A549 (cell line): ENCODE measurements around the gene KCNK3. TPM values are rescaled to one million over a fixed set of nuclear protein-coding genes. Genes with fewer than 3 reads are reported as not detected.

Source experiments
- ATAC-seq, 2 experiments: fragments of 200-7000 bp in 1 of 2; fragments of >200 bp in 1 of 2; cut with Nextera tagmentation in 1 of 2; cut with Tn5 transposase in 1 of 2; 3 replicates each; pipeline versions ENCODE4 v1.8.0 to v1.9.1; 2018 to 2020; ENCODE audit warnings: mild to moderate bottlenecking in 1 of 2, moderate library complexity in 1 of 2
- CTCF ChIA-PET: fragments of 300-600 bp; sonication (Branson Sonifier 250); formaldehyde crosslinking; extraction: SDS; loops from one replicate; lab custom pipeline; 2021; ENCODE audit warnings: antibody characterized with exemption, inconsistent platforms; lab: Yijun Ruan, JAX
- POLR2A ChIA-PET: fragments of 350-600 bp; formaldehyde crosslinking; extraction: SDS; loops from one replicate; lab custom pipeline; 2021; ENCODE audit warnings: antibody characterized with exemption, inconsistent platforms; lab: Yijun Ruan, JAX
- DNase-seq, 2 experiments: peaks; one replicate each; pipeline versions ENCODE4 v3.0.0 to v3.0.0-alpha.2; 2011 to 2016; ENCODE audit warnings: low read depth in 1 of 2, low spot score in 1 of 2
- FAIRE-seq: peaks from 2 replicates; lab custom pipeline; 2011; peaks lifted over from hg19 to GRCh38; lab: Jason Lieb, UNC
- H3K27ac ChIP-seq, 2 experiments: fragments of >200 bp; sonication (Bioruptor Twin); formaldehyde crosslinking; 3 replicates each; pipeline ENCODE4 v1.5.1; 2016 to 2017
- H3K4me1 ChIP-seq: fragments of >200 bp; sonication (Bioruptor Twin); formaldehyde crosslinking; 3 replicates; pipeline ENCODE4 v1.6.1; 2016
- H3K4me2 ChIP-seq: fragments of >200 bp; sonication (Bioruptor Twin); formaldehyde crosslinking; 3 replicates; pipeline ENCODE4 v1.6.1; 2016
- H3K4me3 ChIP-seq: fragments of >200 bp; sonication (Bioruptor Twin); formaldehyde crosslinking; 3 replicates; pipeline ENCODE4 v1.5.1; 2016
- H3K9me3 ChIP-seq: fragments of >200 bp; sonication (Bioruptor Twin); formaldehyde crosslinking; 3 replicates; pipeline ENCODE4 v1.6.1; 2016
- CBX2 ChIP-seq: fragments of 200-600 bp; sonication (generic); IDR thresholded peaks from 2 replicates; pipeline ENCODE4 v1.6.1; 2016; ENCODE audit warnings: low read depth, mild to moderate bottlenecking, borderline replicate concordance
- CBX8 ChIP-seq: fragments of 200-600 bp; sonication (generic); IDR thresholded peaks from 2 replicates; pipeline ENCODE4 v1.6.1; 2016
- CEBPB ChIP-seq, 2 experiments: fragments of >200 bp in 1 of 2; sonication (Bioruptor Twin) in 1 of 2; formaldehyde crosslinking in 1 of 2; IDR thresholded peaks; 2 replicates each; pipeline ENCODE4 v1.6.1; 2012 to 2016
- EHMT2 ChIP-seq: fragments of 200-600 bp; sonication (generic); IDR thresholded peaks from 2 replicates; pipeline ENCODE4 v1.6.1; 2016; ENCODE audit warnings: antibody characterized with exemption, low read depth, mild to moderate bottlenecking, moderate library complexity
- ESRRA ChIP-seq: fragments of 150-350 bp; IDR thresholded peaks from 2 replicates; pipeline ENCODE4 v1.6.1; 2014; ENCODE audit warnings: mild to moderate bottlenecking, low read length, borderline replicate concordance
- FOSB ChIP-seq: fragments of 250-450 bp; sonication (Bioruptor Pico); IDR thresholded peaks from 2 replicates; pipeline ENCODE4 v1.5.0; 2020; ENCODE audit warnings: mild to moderate bottlenecking, moderate library complexity
- FOSL2 ChIP-seq, 2 experiments: fragments of 450-650 bp in 1 of 2; fragments of >200 bp in 1 of 2; sonication (Bioruptor Twin) in 1 of 2; formaldehyde crosslinking; IDR thresholded peaks; 2 replicates each; pipeline versions ENCODE4 v1.5.0 to v1.6.1; 2016 to 2020; ENCODE audit warnings: mild to moderate bottlenecking in 1 of 2, moderate library complexity in 1 of 2
- GATA3 ChIP-seq: IDR thresholded peaks from 2 replicates; pipeline ENCODE4 v1.6.1; 2012; ENCODE audit warnings: borderline replicate concordance
- HDAC2 ChIP-seq: fragments of 200-600 bp; sonication (generic); IDR thresholded peaks from 2 replicates; pipeline ENCODE4 v1.6.1; 2016
- HEYL ChIP-seq: fragments of 250-450 bp; sonication (Bioruptor Pico); IDR thresholded peaks from 2 replicates; pipeline ENCODE4 v1.8.0; 2021; ENCODE audit warnings: mild to moderate bottlenecking, moderate library complexity
- HOXA7 ChIP-seq: fragments of 250-450 bp; sonication (Bioruptor Pico); IDR thresholded peaks from 2 replicates; pipeline ENCODE4 v1.5.0; 2020; ENCODE audit warnings: mild to moderate bottlenecking, moderate library complexity
- HOXB13 ChIP-seq: fragments of 250-450 bp; sonication (Bioruptor Pico); IDR thresholded peaks from 2 replicates; pipeline ENCODE4 v1.5.0; 2020; ENCODE audit warnings: low read depth, mild to moderate bottlenecking, moderate library complexity
- HOXB5 ChIP-seq: fragments of 250-450 bp; sonication (Bioruptor Pico); IDR thresholded peaks from 2 replicates; pipeline ENCODE4 v1.5.0; 2020; ENCODE audit warnings: mild to moderate bottlenecking, moderate library complexity
- JUN ChIP-seq, 2 experiments: fragments of >200 bp; sonication (Bioruptor Twin); formaldehyde crosslinking; IDR thresholded peaks; 2 replicates in 1 of 2; 3 replicates in 1 of 2; pipeline ENCODE4 v1.6.1; 2016 to 2017
- KDM1A ChIP-seq: fragments of 200-600 bp; sonication (generic); IDR thresholded peaks from 2 replicates; pipeline ENCODE4 v1.6.1; 2016; ENCODE audit warnings: low read depth, mild to moderate bottlenecking
- RAD21 ChIP-seq, 2 experiments: fragments of >200 bp in 1 of 2; sonication (Bioruptor Twin) in 1 of 2; formaldehyde crosslinking in 1 of 2; IDR thresholded peaks in 1 of 2; conservative IDR thresholded peaks in 1 of 2; 2 replicates in 1 of 2; 3 replicates in 1 of 2; pipeline ENCODE4 v1.6.1; 2012 to 2018; ENCODE audit warnings: inconsistent platforms in 1 of 2
- RARB ChIP-seq: fragments of 250-450 bp; sonication (Bioruptor Pico); IDR thresholded peaks from 2 replicates; pipeline ENCODE4 v1.8.0; 2021; ENCODE audit warnings: mild to moderate bottlenecking, moderate library complexity
- RFX5 ChIP-seq: fragments of 450-650 bp; IDR thresholded peaks from 2 replicates; pipeline ENCODE4 v1.7.1; 2014; ENCODE audit warnings: antibody characterized with exemption, mild to moderate bottlenecking, moderate library complexity
- RNF2 ChIP-seq: fragments of 200-600 bp; sonication (generic); IDR thresholded peaks from 2 replicates; pipeline ENCODE4 v1.6.1; 2016; ENCODE audit warnings: low read depth, mild to moderate bottlenecking, antibody characterized with exemption, moderate library complexity, borderline replicate concordance
- SMC3 ChIP-seq: fragments of >200 bp; sonication (Bioruptor Twin); formaldehyde crosslinking; IDR thresholded peaks from 3 replicates; pipeline ENCODE4 v1.6.1; 2018; ENCODE audit warnings: inconsistent platforms
- TFCP2L1 ChIP-seq: fragments of 250-450 bp; sonication (Bioruptor Pico); IDR thresholded peaks from 2 replicates; pipeline ENCODE4 v1.5.0; 2021; ENCODE audit warnings: mild to moderate bottlenecking
- ZSCAN20 ChIP-seq: fragments of 250-450 bp; sonication (Bioruptor Pico); IDR thresholded peaks from 2 replicates; pipeline ENCODE4 v1.8.0; 2022; ENCODE audit warnings: mild to moderate bottlenecking, moderate library complexity
- WGBS: methylation state at CpG from one replicate; pipeline ENCODE4 v1.1.6; 2017; ENCODE audit errors: missing lambda C conversion rate; 5-methylcytosine and 5-hydroxymethylcytosine counted together
- polyA plus RNA-seq, 4 experiments: library from polyadenylated mRNA; depleted of rRNA in 3 of 4; stranded (reverse); fragments of >200 nt; fragmentation: RNase III in 1 of 4; extraction: RNeasy Plus Mini Kit Qiagen cat#74134 plus additional on column Dnase treatment in 1 of 4; gene quantifications; 2 replicates in 3 of 4; 3 replicates in 1 of 4; pipeline ENCODE4 v1.2.3, GENCODE V29; 2011 to 2017
- TF ChIP-seq, protein P1 (sequence below): IDR thresholded peaks from 2 replicates; pipeline ENCODE4 v1.6.1; 2012; ENCODE audit warnings: low read depth, borderline replicate concordance
- TF ChIP-seq, protein P2 (sequence below): fragments of 250-450 bp; sonication (Bioruptor Pico); IDR thresholded peaks from 2 replicates; pipeline ENCODE4 v1.5.0; 2021; ENCODE audit warnings: mild to moderate bottlenecking, moderate library complexity, borderline replicate concordance

KCNK3 gene
- polyA plus RNA-seq, 2 of the 4 experiments (the other 2 are of a cell fraction) = 2.4 to 2.8 TPM

DNA sequence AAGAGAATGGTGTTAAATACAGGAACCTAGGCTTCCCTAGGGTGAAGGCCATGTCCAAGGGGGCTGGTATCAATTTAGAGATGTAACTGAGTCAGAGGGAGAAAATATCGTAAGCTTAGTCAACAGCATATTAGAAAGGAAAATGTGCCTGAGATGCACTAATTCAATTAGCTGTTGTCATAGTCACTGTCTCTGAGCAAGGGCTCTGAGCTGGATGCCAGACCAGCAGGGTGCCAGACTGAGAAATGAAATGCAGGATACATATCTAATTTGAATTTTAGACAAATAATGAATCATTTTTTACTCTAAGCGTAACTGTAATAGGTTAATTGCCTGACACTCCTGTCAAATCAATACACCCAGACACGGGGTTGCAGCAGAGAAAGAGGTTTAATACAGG, 60.1 kb downstream of the KCNK3 start:
- ChIA-PET POLR2A (interaction anchor here (0.7 kb wide), 1 partner anchor 26 kb away, joined by 3 read pairs; no protein-coding TSS in a partner anchor), CTCF (interaction anchor here (0.6 to 7.4 kb wide), 11 partner anchors 8 to 147 kb away, joined by 3 to 72 read pairs (median 3); no protein-coding TSS in a partner anchor)
- FAIRE-seq (no peak), DNase-seq (no peak), ATAC-seq (no peak)
- TF ChIP-seq HEYL (CRISPR knock-in tag) = no peak
- TF ChIP-seq EHMT2 = no peak
- TF ChIP-seq TFCP2L1 (CRISPR knock-in tag) = no peak
- H3K9me3 ChIP-seq = peaks cover 7% of the 10 kb centered on the region; the same call in 2 of the 3 replicates
- peaks cover 74% of the 10 kb centered on the region for H3K4me1 ChIP-seq
- H3K4me3 ChIP-seq = no peak overlapping the region
- 80% methylated on average over 3 of the region's 3 CpGs for WGBS
- H3K27ac ChIP-seq = peak overlapping the region; percentile 97
- H3K4me2 ChIP-seq = peak overlapping the region; percentile 19

DNA sequence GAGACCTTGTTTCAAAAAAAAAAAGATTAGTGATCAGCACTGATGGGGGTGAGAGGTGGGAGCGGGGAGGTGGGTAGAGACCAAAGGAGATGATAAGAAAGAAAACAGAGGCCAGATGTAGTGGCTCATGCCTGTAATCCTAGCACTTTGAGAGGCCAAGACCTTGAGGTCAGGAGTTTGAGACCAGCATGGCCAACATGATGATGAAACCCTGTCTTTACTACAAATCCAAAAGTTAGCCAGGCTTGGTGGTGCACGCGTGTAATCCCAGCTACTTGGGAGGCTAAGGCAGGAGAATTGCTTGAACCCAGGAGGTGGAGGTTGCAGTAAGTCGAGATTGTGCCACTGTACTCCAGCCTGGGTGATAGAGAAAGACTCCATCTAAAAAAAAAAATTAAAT, 62.0 kb downstream of the KCNK3 start:
- CTCF ChIA-PET = interaction anchor here (0.6 to 7.4 kb wide), 8 partner anchors 10 to 149 kb away, joined by 3 to 72 read pairs (median 6); no protein-coding TSS in a partner anchor
- H3K4me2 ChIP-seq = no peak overlapping the region
- H3K4me1 ChIP-seq = peaks cover 83% of the 10 kb centered on the region
- ATAC-seq (no peak), FAIRE-seq (no peak), DNase-seq (no peak)
- no peak overlapping the region for H3K4me3 ChIP-seq
- H3K9me3 ChIP-seq = peaks cover 7% of the 10 kb centered on the region; the same call in 2 of the 3 replicates
- no peak for TF ChIP-seq CEBPB (IDR thresholded peaks at IDR 0.05)
- no peak for TF ChIP-seq FOSL2 (IDR thresholded peaks at IDR 0.05)
- TF ChIP-seq FOSL2 (CRISPR knock-in tag; IDR thresholded peaks at IDR 0.05) = no peak
- no peak for TF ChIP-seq SMC3
- TF ChIP-seq RFX5 = no peak
- no peak for TF ChIP-seq ESRRA
- no peak for TF ChIP-seq KDM1A
- TF ChIP-seq TFCP2L1 (CRISPR knock-in tag) = no peak
- TF ChIP-seq JUN (IDR thresholded peaks at IDR 0.05) = no peak
- peak overlapping the region; percentile 97 for H3K27ac ChIP-seq
- POLR2A ChIA-PET = interaction anchor here (1.1 kb wide), 1 partner anchor 18 kb away, joined by 4 read pairs; no protein-coding TSS in a partner anchor
- WGBS = 91% methylated on average over 4 of the region's 4 CpGs

DNA sequence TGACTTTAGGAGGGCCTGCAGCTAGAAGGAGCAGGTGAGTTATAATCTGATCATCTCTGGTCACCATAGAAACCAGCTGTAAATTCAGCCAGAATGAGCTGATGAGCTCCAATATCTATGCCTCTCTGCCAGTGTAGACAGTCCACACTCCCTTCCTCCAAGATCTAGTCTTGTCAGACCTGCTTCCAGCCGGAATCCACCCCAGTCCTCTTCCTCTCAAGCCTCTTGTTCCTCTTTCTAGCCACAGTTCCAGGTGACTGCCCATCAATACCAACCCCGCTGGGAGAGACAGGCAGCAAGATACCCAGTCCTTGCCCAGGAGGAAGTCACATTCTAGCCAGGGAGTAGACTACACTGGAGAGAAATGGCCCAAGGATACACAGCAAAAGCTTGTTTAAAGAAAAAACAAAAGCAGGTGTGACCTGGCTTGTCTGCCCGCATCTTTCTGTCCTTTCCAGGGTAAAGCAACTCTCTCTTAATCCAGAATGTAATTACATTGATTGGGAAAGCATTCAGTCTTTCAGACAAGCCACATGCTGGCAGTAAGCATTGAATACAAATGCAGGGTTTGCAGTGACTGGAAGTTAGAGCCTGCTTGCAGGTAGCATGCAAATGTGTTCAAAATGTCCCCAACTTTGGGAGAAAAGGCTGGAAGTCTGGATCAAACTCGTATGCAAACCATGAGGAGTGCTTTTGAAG, 62.6 kb downstream of the KCNK3 start:
- DNase-seq (no peak), FAIRE-seq (no peak), ATAC-seq (peak in 1 of 2 experiments; percentile 32; a peak in 2 of 6 replicates)
- peaks cover 7% of the 10 kb centered on the region; the same call in 2 of the 3 replicates for H3K9me3 ChIP-seq
- ChIA-PET POLR2A (interaction anchor here (1.1 kb wide), 1 partner anchor 17 kb away, joined by 4 read pairs; no protein-coding TSS in a partner anchor), CTCF (interaction anchor here (0.7 to 7.4 kb wide), 8 partner anchors 10 to 252 kb away, joined by 3 to 72 read pairs (median 4); no protein-coding TSS in a partner anchor)
- H3K4me1 ChIP-seq = peaks cover 77% of the 10 kb centered on the region
- no peak overlapping the region for H3K4me3 ChIP-seq
- peak overlapping the region; percentile 97 for H3K27ac ChIP-seq
- TF ChIP-seq HOXA7 (CRISPR knock-in tag) = no peak
- TF ChIP-seq GATA3 = no peak
- no peak for TF ChIP-seq RARB (CRISPR knock-in tag)
- no peak for TF ChIP-seq FOSB (CRISPR knock-in tag)
- TF ChIP-seq, protein P1, sequence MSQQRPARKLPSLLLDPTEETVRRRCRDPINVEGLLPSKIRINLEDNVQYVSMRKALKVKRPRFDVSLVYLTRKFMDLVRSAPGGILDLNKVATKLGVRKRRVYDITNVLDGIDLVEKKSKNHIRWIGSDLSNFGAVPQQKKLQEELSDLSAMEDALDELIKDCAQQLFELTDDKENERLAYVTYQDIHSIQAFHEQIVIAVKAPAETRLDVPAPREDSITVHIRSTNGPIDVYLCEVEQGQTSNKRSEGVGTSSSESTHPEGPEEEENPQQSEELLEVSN = no peak
- TF ChIP-seq HDAC2 = no peak
- no peak for TF ChIP-seq ZSCAN20 (CRISPR knock-in tag)
- no peak for TF ChIP-seq HOXB5 (CRISPR knock-in tag)
- H3K4me2 ChIP-seq = no peak overlapping the region
- 81% methylated on average over 4 of the region's 4 CpGs for WGBS

DNA sequence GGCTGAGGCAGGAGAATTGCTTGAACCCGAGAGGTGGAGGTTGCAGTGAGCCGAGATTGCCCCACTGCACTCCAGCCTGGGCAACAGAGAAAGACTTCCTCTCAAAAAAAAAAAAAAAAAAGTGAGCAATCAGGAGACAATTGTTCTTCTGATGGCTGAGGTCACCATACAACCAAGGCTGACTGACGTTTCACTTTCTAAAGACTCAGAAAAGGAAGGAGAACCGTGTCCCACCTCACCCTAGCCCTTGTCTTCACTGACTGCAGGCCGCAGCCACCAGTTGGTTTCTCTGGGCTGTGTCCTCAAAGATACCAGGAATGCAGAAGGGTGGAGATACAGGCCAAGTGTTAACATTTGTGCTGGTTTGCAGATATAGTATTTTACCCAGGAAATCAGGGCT, 63.8 kb downstream of the KCNK3 start:
- ChIA-PET CTCF (interaction anchor here (0.6 to 7.4 kb wide), 7 partner anchors 11 to 254 kb away, joined by 3 to 72 read pairs (median 4); no protein-coding TSS in a partner anchor), POLR2A (no interaction called here)
- Histone ChIP-seq H3K4me2 (no peak overlapping the region), H3K9me3 (peaks cover 3% of the 10 kb centered on the region; the same call in 2 of the 3 replicates), H3K4me1 (peaks cover 66% of the 10 kb centered on the region), H3K4me3 (no peak overlapping the region), H3K27ac (peak overlapping the region; percentile 97)
- ATAC-seq (no peak), FAIRE-seq (no peak), DNase-seq (no peak)
- 82% methylated on average over 5 of the region's 5 CpGs for WGBS
- TF ChIP-seq CBX8 = no peak
- no peak for TF ChIP-seq RNF2
- TF ChIP-seq HOXB13 (CRISPR knock-in tag) = no peak
- TF ChIP-seq RAD21 (conservative IDR thresholded peaks at IDR 0.05 in 1 of 2, IDR thresholded peaks at IDR 0.05 in 1 of 2) = no peak
- TF ChIP-seq, protein P2, sequence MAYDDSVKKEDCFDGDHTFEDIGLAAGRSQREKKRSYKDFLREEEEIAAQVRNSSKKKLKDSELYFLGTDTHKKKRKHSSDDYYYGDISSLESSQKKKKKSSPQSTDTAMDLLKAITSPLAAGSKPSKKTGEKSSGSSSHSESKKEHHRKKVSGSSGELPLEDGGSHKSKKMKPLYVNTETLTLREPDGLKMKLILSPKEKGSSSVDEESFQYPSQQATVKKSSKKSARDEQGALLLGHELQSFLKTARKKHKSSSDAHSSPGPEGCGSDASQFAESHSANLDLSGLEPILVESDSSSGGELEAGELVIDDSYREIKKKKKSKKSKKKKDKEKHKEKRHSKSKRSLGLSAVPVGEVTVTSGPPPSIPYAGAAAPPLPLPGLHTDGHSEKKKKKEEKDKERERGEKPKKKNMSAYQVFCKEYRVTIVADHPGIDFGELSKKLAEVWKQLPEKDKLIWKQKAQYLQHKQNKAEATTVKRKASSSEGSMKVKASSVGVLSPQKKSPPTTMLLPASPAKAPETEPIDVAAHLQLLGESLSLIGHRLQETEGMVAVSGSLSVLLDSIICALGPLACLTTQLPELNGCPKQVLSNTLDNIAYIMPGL (CRISPR knock-in tag) = no peak
- no peak for TF ChIP-seq FOSL2 (IDR thresholded peaks at IDR 0.05)
- TF ChIP-seq FOSL2 (CRISPR knock-in tag; IDR thresholded peaks at IDR 0.05) = no peak
- no peak for TF ChIP-seq CBX2
- TF ChIP-seq EHMT2 = no peak
